ENCODE data around the gene COPS6.

- no peak for TF ChIP-seq PATZ1 (CRISPR knock-in tag; IDR thresholded peaks at IDR 0.05; ENCODE audit: borderline replicate concordance)
- TF ChIP-seq GLIS3 (CRISPR knock-in tag; IDR thresholded peaks at IDR 0.05), result no peak
- TF ChIP-seq SNAI2 (CRISPR knock-in tag; IDR thresholded peaks at IDR 0.05), result no peak
- TF ChIP-seq ZFP3 (CRISPR knock-in tag; IDR thresholded peaks at IDR 0.05), result no peak
- 0 out of 2 replicates have a peak, but pooled peaks have one; percentile 38 for TF ChIP-seq ZNF70 (CRISPR knock-in tag; IDR thresholded peaks at IDR 0.05)
- TF ChIP-seq, protein P1, sequence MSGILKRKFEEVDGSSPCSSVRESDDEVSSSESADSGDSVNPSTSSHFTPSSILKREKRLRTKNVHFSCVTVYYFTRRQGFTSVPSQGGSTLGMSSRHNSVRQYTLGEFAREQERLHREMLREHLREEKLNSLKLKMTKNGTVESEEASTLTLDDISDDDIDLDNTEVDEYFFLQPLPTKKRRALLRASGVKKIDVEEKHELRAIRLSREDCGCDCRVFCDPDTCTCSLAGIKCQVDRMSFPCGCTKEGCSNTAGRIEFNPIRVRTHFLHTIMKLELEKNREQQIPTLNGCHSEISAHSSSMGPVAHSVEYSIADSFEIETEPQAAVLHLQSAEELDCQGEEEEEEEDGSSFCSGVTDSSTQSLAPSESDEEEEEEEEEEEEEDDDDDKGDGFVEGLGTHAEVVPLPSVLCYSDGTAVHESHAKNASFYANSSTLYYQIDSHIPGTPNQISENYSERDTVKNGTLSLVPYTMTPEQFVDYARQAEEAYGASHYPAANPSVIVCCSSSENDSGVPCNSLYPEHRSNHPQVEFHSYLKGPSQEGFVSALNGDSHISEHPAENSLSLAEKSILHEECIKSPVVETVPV (CRISPR knock-in tag; IDR thresholded peaks at IDR 0.05), result 0 out of 2 replicates have a peak, but pooled peaks have one; percentile 44
- no peak for TF ChIP-seq ZFP30 (CRISPR knock-in tag; IDR thresholded peaks at IDR 0.05)
These were observed 7.7 kb upstream of the COPS6 start for GRCh38 chr7:100080907-100081534.

Data from SK-N-SH treated with all-trans-retinoic acid at 6 μM for 48 hours (cell line).